Measurements from ENCODE around the gene IL1R2.

DNA sequence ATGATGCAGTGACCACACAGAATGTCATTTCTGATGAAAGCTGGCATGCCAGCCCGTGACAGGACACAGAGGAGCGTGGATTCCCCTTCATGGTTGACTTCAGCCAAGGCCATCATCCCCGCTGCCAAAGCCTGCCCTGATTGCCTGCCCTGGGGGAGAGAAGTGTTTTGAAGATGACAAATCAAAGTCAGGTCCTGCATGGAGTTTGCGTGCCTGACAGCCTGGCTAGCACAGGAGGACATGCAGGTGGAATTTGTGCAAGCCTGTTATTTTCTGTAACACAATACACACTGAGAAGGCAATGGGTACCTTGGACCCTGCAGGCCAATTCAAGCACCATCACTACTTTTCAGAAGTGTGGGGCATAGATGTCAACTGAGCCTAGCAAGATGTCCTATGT, 5.4 kb upstream of the IL1R2 start:
- TF ChIP-seq, protein P1, sequence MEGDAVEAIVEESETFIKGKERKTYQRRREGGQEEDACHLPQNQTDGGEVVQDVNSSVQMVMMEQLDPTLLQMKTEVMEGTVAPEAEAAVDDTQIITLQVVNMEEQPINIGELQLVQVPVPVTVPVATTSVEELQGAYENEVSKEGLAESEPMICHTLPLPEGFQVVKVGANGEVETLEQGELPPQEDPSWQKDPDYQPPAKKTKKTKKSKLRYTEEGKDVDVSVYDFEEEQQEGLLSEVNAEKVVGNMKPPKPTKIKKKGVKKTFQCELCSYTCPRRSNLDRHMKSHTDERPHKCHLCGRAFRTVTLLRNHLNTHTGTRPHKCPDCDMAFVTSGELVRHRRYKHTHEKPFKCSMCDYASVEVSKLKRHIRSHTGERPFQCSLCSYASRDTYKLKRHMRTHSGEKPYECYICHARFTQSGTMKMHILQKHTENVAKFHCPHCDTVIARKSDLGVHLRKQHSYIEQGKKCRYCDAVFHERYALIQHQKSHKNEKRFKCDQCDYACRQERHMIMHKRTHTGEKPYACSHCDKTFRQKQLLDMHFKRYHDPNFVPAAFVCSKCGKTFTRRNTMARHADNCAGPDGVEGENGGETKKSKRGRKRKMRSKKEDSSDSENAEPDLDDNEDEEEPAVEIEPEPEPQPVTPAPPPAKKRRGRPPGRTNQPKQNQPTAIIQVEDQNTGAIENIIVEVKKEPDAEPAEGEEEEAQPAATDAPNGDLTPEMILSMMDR (conservative IDR thresholded peaks at IDR 0.05; ENCODE audit: low read depth, low read length) = no peak
- no peak for TF ChIP-seq EZH2 (IDR thresholded peaks at IDR 0.05; ENCODE audit: borderline replicate concordance, low read depth, low read length, poor library complexity, severe bottlenecking)

Data from A673 (cell line).